Muscle of arm (tissue), 12 donors: ENCODE measurements around the gene SYT8. TPM values are rescaled to one million over a fixed set of nuclear protein-coding genes. Genes with fewer than 3 reads are reported as not detected.
"Not testable (repeated sequence)": the region's sequence is repeated elsewhere in the genome, so short reads cannot be mapped to it uniquely, and the experiment has no call there.

ENCODE experiments used
- DNase-seq: peaks from one replicate; pipeline ENCODE4 v3.0.0-alpha.2; 2013
- polyA plus RNA-seq, 12 donors: library from polyadenylated mRNA; unstranded; fragments of 120-200 nt; gene quantifications; one replicate each; pipeline ENCODE4 v1.2.1, GENCODE V29; 2013; ENCODE audit not compliant: insufficient read length in 12 of 12

The SYT8 gene
- polyA plus RNA-seq, 12 donors: 0.20 to 4.9 (median 0.62) TPM; not detected in 2

GRCh38 chr11:1883346-1884302 is 48.8 kb downstream of the SYT8 start:
- DNase-seq: no peak

- DNase-seq: no peak
These were observed 49.5 kb downstream of the SYT8 start for GRCh38 chr11:1884303-1884700.

- DNase-seq: not testable (repeated sequence)
These were observed 51.8 kb downstream of the SYT8 start for GRCh38 chr11:1886551-1886950.

Other genes with a start within 250 kb of the SYT8 start
- gene KRTAP5-1, start 249.7 kb upstream of the SYT8 start, polyA plus RNA-seq: 1 to 10 TPM in 5 of 12 donors, under 1 TPM in 3, not detected in 4; 0.55 to 2.2 (median 1.4) TPM
- gene KRTAP5-2, start 236.7 kb upstream of the SYT8 start, polyA plus RNA-seq: under 1 TPM in 1 of 12 donors, not detected in 11; 0.23 TPM
- gene KRTAP5-3, start 226.5 kb upstream of the SYT8 start, polyA plus RNA-seq: not detected
- not detected for gene KRTAP5-4, start 212.9 kb upstream of the SYT8 start, polyA plus RNA-seq
- gene KRTAP5-5, start 205.2 kb upstream of the SYT8 start, polyA plus RNA-seq: not detected
- gene KRTAP5-6, start 137.8 kb upstream of the SYT8 start, polyA plus RNA-seq: under 1 TPM in 6 of 12 donors, not detected in 6; 0.36 to 0.82 (median 0.46) TPM
- under 1 TPM in 9 of 12 donors, not detected in 3; 0.06 to 0.36 (median 0.17) TPM for gene IFITM10, start 84.4 kb upstream of the SYT8 start, polyA plus RNA-seq
- gene CTSD, start 71.1 kb upstream of the SYT8 start, polyA plus RNA-seq: 100 to 1,000 TPM in 3 of 12 donors, 10 to 100 TPM in 8, not detected in 1; 54.4 to 118 (median 79.9) TPM
- gene TNNI2, start 4.0 kb downstream of the SYT8 start, polyA plus RNA-seq: 1,000 to 10,000 TPM; 1,241 to 4,224 (median 1,990) TPM
- 10 to 100 TPM in 11 of 12 donors, not detected in 1; 18.6 to 79.7 (median 52.5) TPM for gene LSP1, start 18.1 kb downstream of the SYT8 start, polyA plus RNA-seq
- 1 to 10 TPM in 10 of 12 donors, not detected in 2; 1.1 to 6.9 (median 2.9) TPM for gene PRR33, start 56.9 kb downstream of the SYT8 start, polyA plus RNA-seq
- 1,000 to 10,000 TPM; 2,865 to 9,652 (median 5,402) TPM for gene TNNT3, start 84.7 kb downstream of the SYT8 start, polyA plus RNA-seq
- gene MRPL23, start 112.3 kb downstream of the SYT8 start, polyA plus RNA-seq: 100 to 1,000 TPM in 2 of 12 donors, 10 to 100 TPM in 9, not detected in 1; 47.4 to 119 (median 73.6) TPM
- gene H19, start 162.9 kb downstream of the SYT8 start, polyA plus RNA-seq: over 10,000 TPM in 9 of 12 donors, 1,000 to 10,000 TPM in 3; 9,391 to 57,495 (median 10,764) TPM